Hepatocyte (in vitro differentiated cells): Measurements from ENCODE around the gene RLN2.

ENCODE experiments used
- CTCF ChIP-seq: fragments of 200-600 bp; sonication (generic); IDR thresholded peaks from 2 replicates; pipeline ENCODE4 v1.5.1; 2016; ENCODE audit warnings: antibody characterized with exemption, mild to moderate bottlenecking; ENCODE audit not compliant: poor library complexity
- EZH2 ChIP-seq: fragments of 200-600 bp; sonication (generic); IDR thresholded peaks from 2 replicates; pipeline ENCODE4 v1.6.1; 2016; ENCODE audit warnings: antibody characterized with exemption, mild to moderate bottlenecking, borderline replicate concordance
- EZH2phosphoT487 ChIP-seq: fragments of 200-600 bp; sonication (generic); IDR thresholded peaks from one replicate; pipeline ENCODE4 v1.6.1; 2018; ENCODE audit warnings: antibody characterized with exemption, mild to moderate bottlenecking, low read depth, moderate library complexity; ENCODE audit not compliant: unreplicated experiment, severe bottlenecking

DNA sequence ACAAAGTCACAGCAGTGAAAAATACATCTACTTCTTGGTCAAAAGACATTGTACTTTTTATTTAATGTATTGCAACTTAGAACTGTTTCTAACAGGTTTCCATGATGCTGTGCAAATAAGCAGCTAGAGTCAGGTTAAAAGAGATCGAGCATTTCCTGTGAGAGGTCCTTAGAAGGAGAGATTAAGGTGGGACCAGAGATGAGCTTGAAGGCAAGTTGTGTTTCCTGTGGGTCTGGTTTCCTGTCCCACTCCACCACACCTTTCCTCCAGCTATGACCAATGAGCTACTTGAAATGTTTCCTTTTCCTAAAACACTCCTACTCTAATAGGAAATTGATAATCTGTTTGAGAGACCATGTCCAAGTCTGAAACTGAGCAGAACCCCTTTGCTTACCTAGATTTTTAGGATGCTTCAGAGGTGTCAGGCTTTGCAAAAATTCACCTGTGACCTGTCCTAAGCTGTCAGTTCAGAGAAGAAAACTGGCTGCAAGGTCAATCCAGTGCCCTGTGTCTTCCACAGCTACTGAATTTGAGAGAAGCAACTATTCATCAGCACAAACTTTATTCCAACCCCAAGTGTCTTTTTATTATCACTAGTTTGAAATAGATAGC, 48.2 kb upstream of the RLN2 start:
- TF ChIP-seq CTCF, result no peak
- TF ChIP-seq EZH2phosphoT487, result no peak
- TF ChIP-seq EZH2, result no peak
